Measurements from ENCODE around the gene LRMDA.
A peak's percentile ranks its signal among the peaks of the same experiment; 100 is the strongest.

Gene LRMDA

DNA sequence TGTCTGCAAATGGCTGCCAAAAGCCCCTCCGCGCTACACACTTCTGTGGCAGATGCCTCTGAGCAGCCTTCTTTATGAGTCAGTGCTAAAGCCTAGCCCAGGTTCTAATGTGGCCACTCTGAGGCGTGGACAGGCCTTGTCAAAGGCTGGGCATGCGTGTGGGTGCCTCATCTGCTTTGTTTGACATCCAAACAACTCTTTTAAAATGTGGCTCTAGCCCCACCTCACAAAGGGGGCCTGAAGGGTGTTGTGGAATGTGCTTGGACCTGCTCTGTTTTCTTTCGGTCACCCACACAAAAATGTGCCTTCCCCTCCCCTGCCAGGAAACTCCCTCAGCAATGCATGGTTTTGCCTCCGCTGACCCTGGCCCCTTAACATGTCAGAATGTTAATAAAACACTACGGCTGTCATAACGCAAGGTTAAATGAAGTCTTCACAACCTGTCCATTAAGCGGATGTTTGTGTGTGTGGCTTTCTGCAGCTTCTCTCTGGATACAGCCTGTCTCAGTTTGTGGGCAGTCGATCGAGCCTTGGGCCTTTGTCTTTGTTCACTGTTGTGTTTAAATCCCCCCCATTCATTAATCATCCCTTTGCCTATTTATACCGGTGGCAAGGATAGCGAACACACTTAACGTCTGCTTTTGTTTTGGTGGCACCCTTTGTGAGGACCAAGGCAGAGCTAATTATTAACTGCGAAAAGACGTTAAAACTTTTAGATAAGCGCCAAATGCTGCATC, 718.9 kb downstream of the LRMDA start:
- Histone ChIP-seq H3K9ac (ENCODE audit: low read depth, low read length) (peak overlapping the region; percentile 64), H3K4me1 (ENCODE audit: insufficient read depth, low read length) (peaks cover 30% of the 10 kb centered on the region), H3K9me3 (ENCODE audit: insufficient read depth, low read depth, low read length) (peaks cover 33% of the 10 kb centered on the region), H3K27me3 (ENCODE audit: insufficient read depth, low read length) (no peaks in the 10 kb centered on the region), H3K36me3 (ENCODE audit: insufficient read depth, low read length) (peaks cover 6% of the 10 kb centered on the region; the same call in 1 of the 2 replicates), H3K4me3 (ENCODE audit: low read length) (no peak overlapping the region), H3K27ac (ENCODE audit: low read depth, low read length) (peak overlapping the region; percentile 89)
- 65% methylated on average over 17 of the region's 17 CpGs for WGBS

- Histone ChIP-seq H3K4me3 (ENCODE audit: low read length) (no peak overlapping the region), H3K4me1 (ENCODE audit: insufficient read depth, low read length) (peaks cover 34% of the 10 kb centered on the region), H3K9ac (ENCODE audit: low read depth, low read length) (peak overlapping the region; percentile 64), H3K27me3 (ENCODE audit: insufficient read depth, low read length) (no peaks in the 10 kb centered on the region), H3K9me3 (ENCODE audit: insufficient read depth, low read depth, low read length) (peaks cover 33% of the 10 kb centered on the region), H3K36me3 (ENCODE audit: insufficient read depth, low read length) (peaks cover 6% of the 10 kb centered on the region; the same call in 1 of the 2 replicates), H3K27ac (ENCODE audit: low read depth, low read length) (peak overlapping the region; percentile 89)
- 76% methylated on average over 7 of the region's 7 CpGs for WGBS
These were observed 719.5 kb downstream of the LRMDA start for GRCh38 chr10:76150876-76151288.

DNA sequence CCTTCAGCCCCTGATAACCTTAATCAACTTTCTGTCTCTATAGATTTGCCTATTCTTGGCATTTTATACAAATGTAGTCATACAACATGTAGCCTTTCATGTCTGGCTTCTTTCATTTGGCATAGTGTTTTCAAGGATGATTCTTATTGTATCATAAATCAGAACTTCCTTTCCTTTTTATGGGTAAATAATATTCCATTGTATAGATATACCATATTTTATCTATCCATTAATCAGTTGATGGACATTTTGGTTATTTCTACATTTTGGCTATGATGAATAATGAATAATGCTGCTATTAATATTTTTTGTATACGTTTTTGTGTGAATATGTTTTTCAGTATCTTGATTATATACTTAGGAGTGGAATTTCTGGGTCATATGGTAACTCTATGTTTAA, 720.8 kb downstream of the LRMDA start:
- Histone ChIP-seq H3K4me3 (ENCODE audit: low read length) (no peak overlapping the region), H3K9me3 (ENCODE audit: insufficient read depth, low read depth, low read length) (peaks cover 33% of the 10 kb centered on the region), H3K27me3 (ENCODE audit: insufficient read depth, low read length) (no peaks in the 10 kb centered on the region), H3K4me1 (ENCODE audit: insufficient read depth, low read length) (peaks cover 36% of the 10 kb centered on the region), H3K27ac (ENCODE audit: low read depth, low read length) (no peak overlapping the region), H3K9ac (ENCODE audit: low read depth, low read length) (no peak overlapping the region), H3K36me3 (ENCODE audit: insufficient read depth, low read length) (peaks cover 6% of the 10 kb centered on the region; the same call in 1 of the 2 replicates)
- 95% methylated on average over 1 of the region's 1 CpG for WGBS

DNA sequence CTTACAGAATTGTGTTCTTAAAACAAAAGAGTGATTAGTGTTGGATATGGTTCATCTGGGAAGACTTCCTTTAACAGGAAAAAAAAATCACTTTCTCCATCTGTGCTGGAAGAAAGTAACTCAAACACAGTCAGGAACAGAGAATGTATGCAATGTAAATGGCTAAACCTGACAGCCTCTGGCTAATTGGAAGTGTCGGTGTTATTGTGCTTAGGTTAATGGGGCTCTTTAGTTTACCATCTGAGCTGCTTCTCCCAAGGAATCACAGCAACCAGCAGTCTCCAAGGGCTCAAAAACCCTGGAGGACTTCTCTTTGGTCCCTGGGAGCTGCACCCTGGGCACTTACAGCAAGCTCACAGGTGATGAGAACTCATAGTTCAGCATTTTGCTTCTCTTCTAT, 724.5 kb downstream of the LRMDA start:
- H3K36me3 ChIP-seq (ENCODE audit: insufficient read depth, low read length): no peaks in the 10 kb centered on the region
- H3K4me1 ChIP-seq (ENCODE audit: insufficient read depth, low read length): peaks cover 13% of the 10 kb centered on the region
- WGBS: 21% methylated on average over 1 of the region's 1 CpG
- no peak overlapping the region for H3K4me3 ChIP-seq (ENCODE audit: low read length)
- H3K27me3 ChIP-seq (ENCODE audit: insufficient read depth, low read length): no peaks in the 10 kb centered on the region
- no peak overlapping the region for H3K27ac ChIP-seq (ENCODE audit: low read depth, low read length)
- peaks cover 25% of the 10 kb centered on the region for H3K9me3 ChIP-seq (ENCODE audit: insufficient read depth, low read depth, low read length)
- H3K9ac ChIP-seq (ENCODE audit: low read depth, low read length): no peak overlapping the region

DNA sequence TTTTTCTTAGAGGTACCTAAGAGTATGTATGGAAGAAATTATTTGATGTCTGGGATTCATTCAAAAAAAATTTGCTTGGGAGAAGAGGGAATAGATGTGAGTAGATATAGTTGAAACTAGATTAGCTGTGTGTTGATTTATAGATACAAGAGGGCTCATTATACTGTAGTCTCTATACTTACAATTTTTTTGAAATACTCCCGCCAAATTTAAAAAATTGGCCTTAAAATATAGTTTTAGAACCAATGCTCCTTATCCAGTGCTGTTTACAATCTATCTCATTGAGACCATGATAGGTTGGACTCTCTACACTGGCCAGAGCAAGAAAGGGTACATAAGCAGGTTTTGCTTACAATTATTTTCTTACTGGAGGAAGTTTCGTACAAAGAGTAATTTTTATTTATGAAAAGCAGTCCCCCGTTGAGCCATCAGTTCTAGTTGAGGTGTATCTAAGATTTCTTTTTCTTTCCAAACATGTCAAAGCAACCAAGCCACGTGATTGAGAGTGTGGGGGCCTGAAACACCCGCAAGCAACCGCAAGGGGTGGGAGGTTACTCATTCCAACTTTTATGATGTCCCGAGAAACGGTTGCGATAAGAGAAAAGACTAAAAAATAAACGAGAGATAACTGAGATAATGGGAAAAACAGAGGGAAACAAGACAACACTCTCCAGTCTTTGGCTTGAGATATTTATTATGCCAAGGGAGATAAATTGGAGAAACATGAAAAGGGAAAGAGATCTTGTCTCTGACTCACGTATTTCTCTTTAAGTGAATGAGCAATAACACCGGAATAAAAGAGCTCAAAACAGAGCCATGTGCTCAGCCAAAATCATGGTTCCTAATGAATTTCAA, 729.2 kb downstream of the LRMDA start:
- WGBS: 89% methylated on average over 12 of the region's 12 CpGs
- no peak overlapping the region for H3K27ac ChIP-seq (ENCODE audit: low read depth, low read length)
- H3K9me3 ChIP-seq (ENCODE audit: insufficient read depth, low read depth, low read length): no peaks in the 10 kb centered on the region
- no peak overlapping the region for H3K4me3 ChIP-seq (ENCODE audit: low read length)
- no peak overlapping the region for H3K9ac ChIP-seq (ENCODE audit: low read depth, low read length)
- H3K4me1 ChIP-seq (ENCODE audit: insufficient read depth, low read length): peaks cover 3% of the 10 kb centered on the region
- no peaks in the 10 kb centered on the region for H3K36me3 ChIP-seq (ENCODE audit: insufficient read depth, low read length)
- no peaks in the 10 kb centered on the region for H3K27me3 ChIP-seq (ENCODE audit: insufficient read depth, low read length)

GRCh38 chr10:76161301-76161582, 729.8 kb downstream of the LRMDA start:
- H3K9me3 ChIP-seq (ENCODE audit: insufficient read depth, low read depth, low read length): no peaks in the 10 kb centered on the region
- 88% methylated on average over 7 of the region's 7 CpGs for WGBS
- no peak overlapping the region for H3K27ac ChIP-seq (ENCODE audit: low read depth, low read length)
- H3K4me3 ChIP-seq (ENCODE audit: low read length): no peak overlapping the region
- H3K9ac ChIP-seq (ENCODE audit: low read depth, low read length): no peak overlapping the region
- no peaks in the 10 kb centered on the region; the same call in 1 of the 2 replicates for H3K4me1 ChIP-seq (ENCODE audit: insufficient read depth, low read length)
- no peaks in the 10 kb centered on the region for H3K27me3 ChIP-seq (ENCODE audit: insufficient read depth, low read length)
- no peaks in the 10 kb centered on the region for H3K36me3 ChIP-seq (ENCODE audit: insufficient read depth, low read length)

- H3K27ac ChIP-seq (ENCODE audit: low read depth, low read length): no peak overlapping the region
- H3K4me3 ChIP-seq (ENCODE audit: low read length): no peak overlapping the region
- 90% methylated on average over 1 of the region's 1 CpG for WGBS
- no peaks in the 10 kb centered on the region for H3K9me3 ChIP-seq (ENCODE audit: insufficient read depth, low read depth, low read length)
- H3K27me3 ChIP-seq (ENCODE audit: insufficient read depth, low read length): no peaks in the 10 kb centered on the region
- H3K9ac ChIP-seq (ENCODE audit: low read depth, low read length): no peak overlapping the region
- no peaks in the 10 kb centered on the region for H3K36me3 ChIP-seq (ENCODE audit: insufficient read depth, low read length)
- H3K4me1 ChIP-seq (ENCODE audit: insufficient read depth, low read length): no peaks in the 10 kb centered on the region
These were observed 737.0 kb downstream of the LRMDA start for GRCh38 chr10:76168437-76168836.

DNA sequence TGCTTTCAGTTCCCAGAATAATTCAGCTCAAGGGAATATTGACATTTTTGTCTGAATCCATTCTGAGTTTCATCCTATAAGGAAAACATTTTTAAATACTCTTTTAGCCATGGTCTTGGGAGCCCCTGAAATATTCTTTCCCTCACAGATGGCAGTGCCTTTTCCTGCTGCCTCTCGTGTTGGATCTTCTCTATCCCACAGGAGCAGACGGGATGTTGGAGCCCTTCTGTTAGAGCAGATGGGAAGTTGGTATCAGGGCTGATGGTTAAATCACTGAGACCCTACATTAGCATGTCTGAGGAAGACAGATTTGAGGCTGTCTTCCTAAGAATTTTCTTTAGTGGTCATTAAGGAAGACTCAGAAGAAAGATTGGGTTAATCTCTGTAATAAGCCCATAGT, 737.8 kb downstream of the LRMDA start:
- no peak overlapping the region for H3K4me3 ChIP-seq (ENCODE audit: low read length)
- H3K27ac ChIP-seq (ENCODE audit: low read depth, low read length): no peak overlapping the region
- H3K9ac ChIP-seq (ENCODE audit: low read depth, low read length): no peak overlapping the region
- H3K4me1 ChIP-seq (ENCODE audit: insufficient read depth, low read length): no peaks in the 10 kb centered on the region
- WGBS: 86% methylated on average over 2 of the region's 2 CpGs
- H3K36me3 ChIP-seq (ENCODE audit: insufficient read depth, low read length): no peaks in the 10 kb centered on the region
- H3K27me3 ChIP-seq (ENCODE audit: insufficient read depth, low read length): no peaks in the 10 kb centered on the region
- H3K9me3 ChIP-seq (ENCODE audit: insufficient read depth, low read depth, low read length): no peaks in the 10 kb centered on the region

DNA sequence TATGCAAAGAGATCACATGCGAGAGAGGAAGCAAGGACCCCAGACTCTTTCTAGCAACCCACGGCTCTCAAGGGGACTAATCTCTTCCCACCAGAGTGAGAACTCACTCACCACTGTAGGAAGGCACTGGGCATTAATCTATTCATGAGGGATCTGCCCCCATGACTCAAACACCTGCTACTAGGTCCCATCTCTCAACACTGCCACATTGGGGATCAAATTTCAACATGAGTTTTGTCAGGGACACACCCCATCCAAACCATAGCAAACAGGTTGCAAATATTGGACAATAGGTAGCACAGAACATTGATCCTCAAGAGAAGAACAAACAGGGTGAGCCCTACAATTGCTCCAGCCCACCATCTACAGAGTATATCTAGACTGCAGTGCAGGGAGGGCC, 740.6 kb downstream of the LRMDA start:
- Histone ChIP-seq H3K36me3 (ENCODE audit: insufficient read depth, low read length) (no peaks in the 10 kb centered on the region), H3K27me3 (ENCODE audit: insufficient read depth, low read length) (no peaks in the 10 kb centered on the region), H3K4me1 (ENCODE audit: insufficient read depth, low read length) (no peaks in the 10 kb centered on the region), H3K27ac (ENCODE audit: low read depth, low read length) (no peak overlapping the region), H3K9ac (ENCODE audit: low read depth, low read length) (no peak overlapping the region), H3K4me3 (ENCODE audit: low read length) (no peak overlapping the region), H3K9me3 (ENCODE audit: insufficient read depth, low read depth, low read length) (no peaks in the 10 kb centered on the region)
- 91% methylated on average over 2 of the region's 2 CpGs for WGBS

DNA sequence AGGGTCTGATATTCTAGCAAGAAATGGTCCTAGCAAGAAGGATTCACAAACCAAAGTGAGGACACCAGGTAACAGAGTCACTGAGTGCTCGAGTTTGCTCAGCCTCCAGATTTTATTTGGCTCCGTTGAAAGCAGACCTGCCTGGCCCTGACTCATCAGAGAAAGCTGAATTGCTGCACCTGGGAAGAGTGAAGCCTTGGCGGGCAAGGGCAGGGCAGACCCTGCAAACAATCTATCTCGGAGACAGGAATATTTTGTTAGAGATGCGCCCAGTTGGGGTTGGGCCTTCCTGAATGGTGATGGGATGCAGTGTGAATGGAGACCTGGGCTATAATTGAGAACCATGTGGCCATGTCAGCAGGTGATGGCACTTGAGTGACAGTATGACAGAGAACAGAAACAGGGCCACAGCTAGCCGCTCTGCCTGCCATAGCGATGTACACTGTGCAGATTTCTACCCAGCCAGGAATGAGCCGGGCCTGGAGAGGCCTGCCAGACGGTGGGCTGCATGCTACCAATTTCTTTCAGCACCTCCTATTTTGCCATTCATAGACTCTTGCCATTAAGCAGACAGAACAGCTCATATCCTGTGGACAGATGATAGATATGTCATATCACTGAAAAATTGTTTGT, 744.2 kb downstream of the LRMDA start:
- H3K9me3 ChIP-seq (ENCODE audit: insufficient read depth, low read depth, low read length): no peaks in the 10 kb centered on the region
- peaks cover 15% of the 10 kb centered on the region for H3K4me1 ChIP-seq (ENCODE audit: insufficient read depth, low read length)
- no peak overlapping the region for H3K27ac ChIP-seq (ENCODE audit: low read depth, low read length)
- H3K27me3 ChIP-seq (ENCODE audit: insufficient read depth, low read length): no peaks in the 10 kb centered on the region
- H3K4me3 ChIP-seq (ENCODE audit: low read length): no peak overlapping the region
- 87% methylated on average over 9 of the region's 9 CpGs for WGBS
- no peak overlapping the region for H3K9ac ChIP-seq (ENCODE audit: low read depth, low read length)
- no peaks in the 10 kb centered on the region for H3K36me3 ChIP-seq (ENCODE audit: insufficient read depth, low read length)

- no peaks in the 10 kb centered on the region for H3K36me3 ChIP-seq (ENCODE audit: insufficient read depth, low read length)
- WGBS: 95% methylated on average over 9 of the region's 9 CpGs
- H3K9ac ChIP-seq (ENCODE audit: low read depth, low read length): no peak overlapping the region
- peaks cover 15% of the 10 kb centered on the region for H3K4me1 ChIP-seq (ENCODE audit: insufficient read depth, low read length)
- no peak overlapping the region for H3K27ac ChIP-seq (ENCODE audit: low read depth, low read length)
- H3K4me3 ChIP-seq (ENCODE audit: low read length): no peak overlapping the region
- no peaks in the 10 kb centered on the region for H3K9me3 ChIP-seq (ENCODE audit: insufficient read depth, low read depth, low read length)
- no peaks in the 10 kb centered on the region for H3K27me3 ChIP-seq (ENCODE audit: insufficient read depth, low read length)
These were observed 744.7 kb downstream of the LRMDA start for GRCh38 chr10:76176166-76176550.
